Hematopoietic multipotent progenitor cell treated with erythropoietin and hydrocortisone succinate and interleukin-3 and kit ligand, for 6 days (in vitro differentiated cells): ENCODE results near the gene TBC1D1.

Source experiments
- DNase-seq: peaks from one replicate; pipeline ENCODE4 v3.0.0-alpha.2; 2015

TBC1D1 gene

DNA sequence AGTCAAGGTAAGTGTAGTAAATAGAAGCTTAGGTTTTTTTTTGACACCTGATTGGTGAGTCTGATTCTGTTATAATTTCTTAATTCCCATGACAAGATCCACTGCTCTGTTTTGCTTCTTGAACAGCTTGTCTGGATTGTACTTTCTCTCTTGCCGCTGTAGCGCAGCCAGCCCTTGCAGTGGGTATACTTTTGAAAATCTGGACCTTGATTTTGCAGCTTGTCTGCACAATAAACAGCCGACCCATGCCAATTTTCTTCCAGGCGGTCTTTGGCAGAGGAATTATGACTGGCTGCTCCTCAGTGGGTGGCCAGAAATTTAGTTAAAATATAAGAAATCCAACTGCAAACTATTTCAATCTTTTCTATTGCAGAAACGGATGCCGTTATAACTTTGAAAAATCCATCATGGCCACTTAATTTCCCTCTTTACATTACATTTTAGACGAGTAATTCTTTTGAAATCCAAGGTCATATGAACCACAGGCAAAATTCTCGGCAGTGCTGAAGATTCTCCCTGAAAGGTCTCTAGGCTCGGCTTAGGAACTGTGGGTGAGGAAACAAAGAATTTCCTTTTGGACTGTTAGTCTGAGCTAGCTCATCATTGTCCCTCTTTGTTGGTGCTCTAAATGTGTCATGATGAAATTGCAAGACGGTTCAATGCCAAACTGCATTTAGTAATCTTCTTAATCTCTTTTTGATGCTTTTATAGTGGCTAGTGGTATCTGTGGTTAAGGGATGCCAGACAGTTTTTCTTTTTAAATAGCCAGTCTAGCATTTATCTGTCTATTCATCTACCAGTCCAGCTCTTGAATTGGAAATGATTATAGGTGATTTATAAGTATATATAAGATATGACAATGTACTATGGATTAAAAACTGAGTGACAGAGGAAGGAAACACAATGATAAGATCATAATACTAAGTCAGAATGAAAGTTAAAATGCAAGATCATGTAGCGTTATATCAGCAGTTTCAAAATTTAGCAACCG, 37.8 kb downstream of the TBC1D1 start:
- peak; percentile 37 for DNase-seq

GRCh38 chr4:37934096-37934495, 43.2 kb downstream of the TBC1D1 start:
- no peak for DNase-seq

DNA sequence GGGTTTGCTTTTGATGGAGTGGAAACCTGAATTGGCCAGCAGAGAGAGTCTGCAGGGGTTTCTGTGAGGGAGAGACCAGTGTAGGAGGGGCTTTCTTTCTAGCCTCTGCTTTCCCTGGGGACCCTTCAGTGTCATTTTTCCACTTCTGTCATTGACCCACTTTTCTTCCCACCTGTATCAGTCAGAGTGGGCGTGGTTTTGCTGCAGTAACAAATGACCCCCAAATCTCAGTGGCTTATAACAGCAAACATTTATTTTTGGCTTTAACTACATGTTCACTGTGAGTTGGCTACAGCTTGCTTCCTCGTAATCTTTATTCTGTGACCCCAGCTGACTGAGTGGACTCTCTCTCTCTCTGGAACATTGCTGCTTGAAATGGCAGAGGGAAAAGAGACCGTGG, 43.7 kb downstream of the TBC1D1 start:
- DNase-seq = no peak

DNA sequence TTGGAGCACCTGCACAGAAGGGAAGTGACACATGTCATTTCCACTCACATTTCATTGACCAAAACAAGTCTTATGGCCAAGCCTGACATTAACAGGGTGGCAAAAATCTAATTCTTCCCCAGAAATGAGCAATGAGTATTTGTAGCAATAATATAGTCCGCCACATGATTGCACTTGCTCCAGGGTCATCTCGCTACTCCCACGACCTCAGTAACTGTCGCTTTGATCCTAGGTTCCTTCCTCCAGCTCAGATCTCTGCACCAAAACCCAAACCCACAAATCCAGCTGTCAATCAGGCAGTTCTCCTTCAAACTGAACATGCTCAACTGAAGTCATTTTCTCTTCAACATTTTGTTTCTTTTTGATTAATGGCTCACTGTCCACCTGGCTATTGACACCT, 44.1 kb downstream of the TBC1D1 start:
- DNase-seq = no peak

DNA sequence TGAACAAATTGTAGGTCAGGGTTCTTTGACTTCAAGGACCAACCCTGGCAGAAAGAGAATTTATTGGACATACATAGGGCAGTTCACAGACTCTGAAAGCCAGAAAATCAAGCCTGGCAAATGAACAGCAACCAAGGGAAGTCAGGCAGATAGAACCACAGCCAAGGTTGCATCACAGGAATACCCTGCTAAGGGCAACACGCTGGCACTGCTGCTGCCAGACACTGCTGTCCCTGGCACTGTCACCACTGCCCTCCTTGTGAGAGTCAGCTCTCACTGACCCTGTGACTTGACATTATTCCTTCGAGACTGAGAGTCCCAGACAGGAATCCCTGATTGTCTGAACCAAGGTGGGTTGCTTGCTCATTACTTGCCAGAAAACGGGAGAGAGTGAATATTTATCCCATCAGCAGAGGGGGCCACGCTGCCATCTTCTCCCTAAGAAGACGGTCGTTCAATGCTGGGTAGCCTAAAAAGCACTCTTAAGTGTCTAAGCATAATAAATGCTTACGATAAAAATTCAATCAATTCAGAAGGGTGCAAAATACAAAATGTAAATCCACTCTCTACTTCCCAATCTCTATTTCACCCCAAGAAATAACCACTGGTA, 46.1 kb downstream of the TBC1D1 start:
- peak; percentile 9 for DNase-seq

DNA sequence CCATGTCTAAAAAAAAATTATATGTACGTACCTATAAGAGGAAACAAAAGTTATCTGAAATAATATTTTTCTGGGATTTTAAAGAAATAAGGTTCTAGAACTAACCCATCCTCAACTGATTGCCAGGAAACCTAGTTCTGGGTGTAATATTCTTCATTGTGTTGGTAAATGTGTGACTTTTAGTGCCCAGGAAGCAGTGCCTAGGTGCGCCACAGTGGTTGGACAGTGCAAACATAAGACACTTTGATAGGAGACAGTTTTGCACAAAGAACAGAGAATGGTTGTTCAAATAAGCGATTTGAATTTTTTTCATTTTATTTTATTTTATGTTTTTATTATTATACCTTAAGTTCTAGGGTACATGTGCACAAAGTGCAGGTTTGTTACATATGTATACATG, 47.3 kb downstream of the TBC1D1 start:
- no peak for DNase-seq

- DNase-seq = no peak
Observed at GRCh38 chr4:37946503-37947179, 55.8 kb downstream of the TBC1D1 start.

DNA sequence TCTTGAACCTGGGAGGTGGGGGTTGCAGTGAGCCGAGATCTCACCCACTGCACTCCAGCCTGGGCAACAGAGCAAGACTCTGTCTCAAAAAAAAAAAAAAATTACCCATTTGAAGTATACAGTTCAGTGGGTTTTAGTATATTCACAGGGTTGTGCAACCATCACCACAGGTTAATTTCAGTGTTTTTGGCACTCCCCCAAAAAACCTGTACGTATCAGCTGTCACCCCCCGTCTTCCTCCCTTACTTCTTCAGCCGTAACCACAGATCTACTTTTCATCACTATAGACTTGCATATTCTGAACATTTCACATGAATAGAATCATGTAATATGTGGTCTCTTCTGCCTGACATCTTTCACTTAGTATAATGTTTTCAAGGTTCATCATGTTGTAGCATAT, 57.7 kb downstream of the TBC1D1 start:
- DNase-seq = peak; percentile 37

DNA sequence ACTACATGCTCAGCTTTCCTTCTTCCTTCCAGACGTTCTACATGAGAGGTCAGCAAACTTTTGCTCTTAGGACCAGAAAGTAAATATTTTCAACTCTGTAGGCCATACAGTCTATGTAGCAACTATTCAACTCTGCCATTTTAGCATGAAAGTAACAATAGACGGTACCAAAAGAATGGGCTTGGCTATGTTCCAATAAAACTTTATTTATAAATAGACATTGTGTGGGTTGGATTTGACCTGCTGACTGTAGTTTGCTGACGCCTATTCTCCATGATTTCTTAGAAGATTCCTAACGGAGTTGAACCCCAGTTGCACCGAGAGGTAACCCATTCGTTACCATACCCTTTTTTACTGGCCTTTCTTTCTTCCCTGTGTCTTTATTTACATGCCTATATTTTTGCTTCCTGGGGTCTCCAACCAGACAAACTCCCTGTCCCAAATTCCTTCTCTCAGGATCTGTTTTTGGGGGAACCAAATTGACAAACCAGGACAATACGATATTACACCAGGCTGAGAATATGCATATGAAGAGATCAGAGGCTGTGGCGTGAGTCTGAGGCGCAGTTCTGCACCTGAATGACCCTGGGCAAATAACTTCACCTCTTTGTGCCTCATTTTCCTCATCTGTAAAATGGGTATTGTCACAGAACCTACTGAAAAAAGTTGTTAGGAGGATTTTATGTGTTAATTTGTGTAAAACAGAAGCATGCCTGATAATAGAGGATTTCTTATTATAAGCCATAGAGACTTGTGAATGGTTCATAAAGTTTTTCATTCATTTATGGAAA, 58.9 kb downstream of the TBC1D1 start:
- DNase-seq = no peak

- DNase-seq = peak; percentile 63
Observed at GRCh38 chr4:37951461-37952352, 60.8 kb downstream of the TBC1D1 start.

DNA sequence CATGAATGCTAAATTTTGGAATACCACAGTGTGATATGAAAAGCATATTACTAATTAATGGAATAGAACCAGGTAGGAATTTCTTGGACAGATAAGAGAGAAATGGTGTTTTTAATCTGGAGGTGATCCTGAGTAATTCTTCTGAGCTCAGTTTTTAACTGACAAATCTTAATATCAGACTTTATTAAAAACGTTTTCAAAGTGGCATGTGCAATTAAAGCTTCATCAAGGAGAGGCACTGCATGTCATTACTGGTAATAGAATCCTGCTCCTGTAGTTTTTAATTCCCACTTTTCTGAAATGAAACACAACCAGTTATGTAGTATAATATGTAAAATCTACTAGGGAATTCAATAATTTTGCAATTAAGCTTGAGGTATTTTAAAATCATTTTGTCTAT, 62.3 kb downstream of the TBC1D1 start:
- no peak for DNase-seq

DNA sequence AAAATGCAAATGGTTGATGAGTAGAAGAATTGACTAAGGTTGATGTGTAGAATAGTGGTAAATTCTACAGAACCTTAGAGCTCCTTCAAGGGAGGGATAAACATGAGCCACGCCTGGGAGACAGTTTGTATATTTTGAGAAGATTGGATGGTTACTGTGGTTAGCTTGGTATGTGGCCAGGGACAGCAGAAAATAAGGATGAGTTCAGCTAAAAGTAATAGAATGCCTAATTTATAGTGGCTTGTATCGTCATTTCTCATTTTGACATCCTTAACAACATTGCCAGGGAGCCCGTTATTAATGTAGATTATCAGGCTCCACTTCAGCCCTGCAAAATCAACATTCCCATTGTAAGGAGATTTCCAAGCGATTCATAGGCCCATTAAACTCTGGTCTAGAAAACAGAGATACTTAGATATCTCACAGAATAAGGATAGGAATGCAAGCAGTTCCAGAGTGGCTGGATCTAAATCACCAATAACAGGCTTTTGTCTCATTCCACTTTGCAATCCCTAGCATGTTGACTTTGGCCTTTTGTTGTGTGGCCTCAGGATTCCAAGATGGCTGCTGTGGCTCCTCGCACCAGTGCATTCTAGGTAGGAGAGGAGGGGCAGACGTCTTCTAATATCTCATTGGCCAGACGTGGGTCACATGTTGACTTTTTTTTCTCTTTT, 62.9 kb downstream of the TBC1D1 start:
- DNase-seq = no peak

- no peak for DNase-seq
Observed at GRCh38 chr4:37956941-37957340, 66.1 kb downstream of the TBC1D1 start.

DNA sequence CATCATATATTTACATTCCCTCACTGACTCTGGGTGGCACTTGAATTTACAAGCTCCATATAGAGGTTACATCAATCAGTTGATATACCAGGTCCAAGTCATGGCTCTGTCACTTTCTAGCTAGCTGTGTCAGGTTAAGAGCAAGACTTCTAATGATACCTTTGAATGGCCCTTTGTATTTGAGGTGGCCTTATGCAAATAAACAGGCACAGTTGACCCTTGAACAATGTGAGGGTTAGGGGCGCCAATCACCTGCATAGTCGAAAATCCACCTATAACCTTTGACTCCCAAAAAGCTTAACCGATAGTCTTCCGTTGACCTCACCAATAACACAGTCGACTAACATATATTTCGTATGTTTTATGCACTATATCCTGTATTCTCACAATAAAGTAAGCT, 68.0 kb downstream of the TBC1D1 start:
- no peak for DNase-seq

DNA sequence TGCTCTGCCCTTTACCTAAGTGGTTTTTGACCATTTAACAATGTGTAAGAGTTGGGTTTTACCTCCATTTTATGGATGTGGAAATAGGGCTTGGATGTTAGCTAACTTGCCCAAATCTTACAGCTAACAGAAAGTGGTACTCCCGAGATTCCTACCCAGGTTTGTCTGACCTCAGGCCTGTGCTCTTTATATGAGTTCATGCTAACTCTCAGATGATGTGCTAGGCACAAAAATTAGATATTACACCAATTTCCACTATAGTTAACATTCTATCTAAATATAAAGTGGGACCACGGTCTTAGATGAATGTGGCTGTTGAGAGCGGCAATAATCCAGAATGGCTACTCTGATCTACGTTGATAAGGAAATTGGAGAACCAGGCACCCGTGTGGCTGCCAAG, 69.2 kb downstream of the TBC1D1 start, which contains the start of gene PTTG2:
Gene PTTG2 (plus strand): TSS at position 301 of the 400 bp plus-strand sequence. CDS start 37 bp downstream, at position 338.
- no peak for DNase-seq

DNA sequence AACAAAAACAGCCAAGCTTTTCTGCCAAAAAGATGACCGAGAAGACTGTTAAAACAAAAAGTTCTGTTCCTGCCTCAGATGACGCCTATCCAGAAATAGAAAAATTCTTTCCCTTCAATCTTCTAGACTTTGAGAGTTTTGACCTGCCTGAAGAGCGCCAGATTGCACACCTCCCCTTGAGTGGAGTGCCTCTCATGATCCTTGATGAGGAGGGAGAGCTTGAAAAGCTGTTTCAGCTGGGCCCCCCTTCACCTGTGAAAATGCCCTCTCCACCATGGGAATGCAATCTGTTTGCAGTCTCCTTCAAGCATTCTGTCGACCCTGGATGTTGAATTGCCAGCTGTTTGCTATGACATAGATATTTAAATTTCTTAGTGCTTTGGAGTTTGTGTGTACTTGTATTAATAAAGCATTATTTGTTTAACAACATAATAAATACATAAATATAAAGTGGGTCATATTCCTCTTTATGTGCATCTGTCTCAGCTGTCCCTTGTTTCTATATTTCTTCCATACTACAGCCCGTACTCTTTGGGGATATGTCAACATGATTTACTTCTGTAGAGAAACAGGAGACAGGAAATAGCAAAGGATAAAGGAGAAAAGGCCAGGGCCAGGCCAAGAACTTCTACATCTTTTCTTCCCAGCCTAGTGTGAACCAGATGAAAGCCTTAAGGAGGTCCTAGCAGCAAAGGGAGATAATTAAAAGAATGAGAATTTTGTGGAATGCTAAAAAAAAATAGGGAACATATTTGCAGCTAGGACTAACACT, 70.0 kb downstream of the TBC1D1 start:
- DNase-seq = no peak

GRCh38 chr4:37964734-37965457, 74.0 kb downstream of the TBC1D1 start:
- DNase-seq = no peak

DNA sequence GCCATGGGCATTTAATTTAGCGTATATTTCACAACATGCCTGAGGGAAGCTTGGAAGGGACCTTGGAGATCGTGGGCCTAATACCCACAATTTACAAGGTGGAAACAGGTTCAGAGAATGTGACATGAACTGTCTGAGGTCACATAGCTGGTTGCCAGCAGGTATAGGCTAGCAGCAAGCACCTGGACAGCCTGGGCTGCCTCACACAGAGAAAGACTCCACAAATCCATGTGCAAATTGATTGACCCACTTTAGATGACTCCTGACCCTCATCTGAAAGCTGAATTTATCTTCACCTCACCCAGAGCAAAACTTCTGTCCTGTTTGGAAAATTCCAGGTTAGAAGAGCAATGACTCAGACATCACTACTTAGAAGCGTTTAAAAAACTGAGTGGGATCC, 75.2 kb downstream of the TBC1D1 start:
- DNase-seq = no peak

DNA sequence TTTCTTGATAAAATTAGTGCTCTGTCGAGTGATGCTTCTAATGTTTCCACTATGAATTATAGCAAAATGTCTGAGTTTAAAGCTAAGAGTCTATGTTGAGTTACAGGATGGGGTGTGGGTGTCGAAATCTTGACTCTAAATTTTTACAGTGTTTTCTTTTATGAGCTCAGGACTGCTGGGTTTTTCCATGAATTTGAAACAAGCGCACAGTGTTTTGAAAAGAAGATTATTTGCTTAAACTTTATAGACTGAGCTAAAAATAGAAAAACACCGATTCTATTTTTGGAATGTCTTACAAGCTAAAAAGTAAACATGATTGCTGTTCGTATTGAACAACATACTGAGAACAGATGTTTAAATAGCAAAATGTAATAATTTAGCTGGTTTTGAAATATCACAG, 76.9 kb downstream of the TBC1D1 start:
- DNase-seq = no peak

GRCh38 chr4:37968747-37969146, 77.9 kb downstream of the TBC1D1 start:
- no peak for DNase-seq
